HTERT RPE-1 (cell line): ENCODE measurements around the gene ZNF853.

ENCODE experiments used
- in situ Hi-C: fragments of 300-500 bp; cut with MboI; formaldehyde crosslinking; loops from 4 replicates; pipeline ENCODE4 v1.14.3; 2020; ENCODE audit warnings: low sequenced_read_pairs

ZNF853 gene

DNA sequence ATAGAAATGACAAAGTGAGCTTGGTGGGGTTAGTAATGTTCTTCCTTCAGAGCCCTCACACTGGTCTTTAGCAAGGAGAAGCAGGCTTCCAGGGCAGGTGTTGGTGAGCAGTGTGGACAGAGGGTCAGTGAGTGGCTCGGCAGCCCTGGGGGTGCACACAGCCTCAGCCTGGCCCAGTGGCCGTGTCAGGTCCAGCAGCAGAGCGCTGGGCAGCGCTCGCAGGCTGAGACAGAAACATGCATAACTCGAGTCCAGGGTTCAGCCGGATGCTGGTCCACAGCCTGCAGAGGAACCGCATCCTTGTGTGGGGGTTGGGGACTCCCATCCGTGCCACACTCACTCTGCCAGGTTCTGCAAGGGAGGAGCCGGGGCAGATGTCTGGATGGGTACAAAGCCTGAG lies 11.0 kb upstream of the ZNF853 start:
- in situ Hi-C loops, result no loop called here

- in situ Hi-C loops, result no loop called here
Observed at GRCh38 chr7:6606866-6607583, 8.4 kb upstream of the ZNF853 start.

DNA sequence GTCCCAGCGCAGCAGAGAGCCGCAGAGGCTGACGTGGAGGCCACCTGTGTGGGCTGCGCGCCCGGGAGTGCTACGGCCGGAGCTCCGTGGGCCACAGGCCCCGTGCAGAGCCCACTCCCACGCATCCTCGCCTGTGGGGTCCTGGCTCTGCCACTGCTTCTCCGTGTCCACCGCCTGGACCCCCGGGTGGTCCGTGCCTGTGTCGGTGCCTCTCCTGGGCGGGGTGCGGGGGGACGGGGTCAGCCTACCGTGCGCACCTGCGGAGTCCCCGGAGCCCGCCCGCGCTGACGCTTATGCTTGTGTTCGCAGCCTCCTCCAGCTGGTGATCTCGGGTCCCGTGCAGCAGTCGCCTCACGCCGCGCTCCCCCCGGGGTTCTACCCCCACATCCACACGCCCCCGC lies 7.8 kb upstream of the ZNF853 start:
- in situ Hi-C loops, result no loop called here

DNA sequence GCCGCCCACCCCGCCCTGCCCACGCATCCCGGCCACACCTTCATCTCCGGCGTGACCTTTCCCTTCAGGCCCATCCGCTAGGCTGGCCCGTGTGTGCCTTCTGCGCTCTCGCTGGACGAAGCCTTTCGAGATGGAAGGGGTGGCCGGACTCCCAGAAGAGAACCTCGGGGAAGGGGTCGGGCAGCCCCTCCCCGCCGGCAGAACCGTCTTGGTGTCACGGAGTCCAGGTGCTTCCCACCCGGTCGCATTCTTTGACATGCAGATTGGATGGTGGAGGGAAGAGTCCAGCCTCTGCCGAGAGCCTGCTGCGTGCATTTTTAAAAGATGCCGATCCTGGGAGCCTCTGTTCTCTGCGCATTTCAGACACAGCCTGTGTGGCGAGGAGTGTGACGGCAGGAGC lies 7.3 kb upstream of the ZNF853 start:
- in situ Hi-C loops, result no loop called here

- in situ Hi-C loops, result no loop called here
Observed at GRCh38 chr7:6608794-6609193, 6.6 kb upstream of the ZNF853 start.

DNA sequence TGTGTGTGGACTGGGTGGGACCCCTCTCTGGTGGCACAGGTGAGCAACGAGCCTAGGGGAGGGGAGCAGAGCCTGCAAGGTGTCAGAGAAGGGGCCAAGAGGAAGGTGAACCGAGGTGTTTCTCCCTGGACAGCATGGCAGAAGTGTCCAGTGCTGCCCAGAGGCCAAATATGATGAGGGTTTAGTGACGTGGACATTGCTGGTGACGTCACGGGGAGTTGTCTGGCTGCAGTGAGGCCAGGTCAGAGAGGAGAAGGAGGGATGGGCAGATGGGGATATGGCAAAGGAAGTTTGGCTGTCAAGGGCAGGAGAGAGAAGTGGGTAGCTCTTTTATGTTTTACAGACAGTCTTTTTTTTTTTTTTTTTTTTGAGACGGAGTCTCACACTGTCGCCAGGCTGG lies 2.6 kb upstream of the ZNF853 start:
- in situ Hi-C loops, result no loop called here

DNA sequence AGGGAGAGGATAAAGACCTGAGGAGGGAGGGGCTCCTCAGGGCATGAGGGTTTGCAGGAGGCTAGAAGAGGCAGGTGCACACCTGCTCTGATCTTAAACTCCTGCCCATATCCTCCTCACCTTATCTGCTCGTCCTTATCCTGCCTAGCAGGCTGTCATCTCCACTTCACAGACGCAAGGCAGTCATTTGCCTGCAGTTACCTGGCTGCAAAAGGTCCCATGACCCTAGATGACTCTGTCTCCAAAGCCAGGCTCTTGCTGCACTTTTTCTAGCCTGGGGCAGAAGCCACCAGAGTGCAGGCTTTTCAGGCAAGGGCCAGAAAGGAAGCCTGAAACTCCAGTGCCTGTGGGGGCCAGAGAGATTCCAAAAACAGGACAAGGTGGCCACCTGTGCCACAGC lies 1.7 kb upstream of the ZNF853 start:
- in situ Hi-C loops, result no loop called here

DNA sequence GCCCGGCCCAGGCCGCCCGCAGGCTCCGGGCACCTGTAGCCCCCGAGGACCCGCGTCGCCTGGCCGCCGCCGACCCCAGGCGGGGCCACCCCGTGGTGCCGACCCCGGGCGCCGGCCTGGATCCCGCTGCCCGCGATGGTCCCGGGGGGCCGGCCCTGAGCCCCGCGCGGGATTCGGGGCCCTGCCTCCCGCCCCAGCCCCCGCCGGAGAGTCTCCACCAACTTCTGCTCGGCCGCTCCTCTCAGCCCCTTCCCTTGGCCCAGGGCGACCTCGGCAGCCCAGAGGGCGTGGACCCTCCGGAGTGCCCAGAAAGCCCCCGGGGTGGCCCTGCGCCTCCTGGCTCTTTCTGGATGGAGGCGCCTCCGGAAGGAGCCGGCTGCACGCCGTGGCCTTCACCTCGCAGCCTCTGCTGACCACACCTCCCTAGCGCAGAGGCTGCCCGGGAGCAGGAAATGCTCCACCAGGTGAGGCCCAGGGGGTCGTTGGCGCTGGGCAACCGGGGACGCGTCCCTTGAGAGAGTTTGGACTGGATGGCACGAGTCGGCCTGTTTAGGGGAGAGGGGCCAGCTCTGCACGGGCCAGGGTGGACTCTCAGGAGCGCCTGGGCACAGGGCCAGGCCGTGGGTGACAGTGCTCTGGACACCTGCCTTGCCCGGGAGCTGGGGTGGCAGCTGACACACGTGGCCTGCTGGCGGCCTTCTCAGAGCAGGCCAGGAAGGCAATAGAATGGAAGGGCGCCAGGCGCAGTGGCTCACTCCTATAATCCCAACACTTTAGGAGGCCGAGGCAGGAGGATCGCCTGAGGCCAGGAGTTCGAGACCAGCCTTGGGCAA lies 529 bp downstream of the ZNF853 start:
- in situ Hi-C loops, result no loop called here

GRCh38 chr7:6616854-6617643 lies 1.6 kb downstream of the ZNF853 start:
- in situ Hi-C loops, result no loop called here

GRCh38 chr7:6618621-6619020 lies 3.2 kb downstream of the ZNF853 start:
- in situ Hi-C loops, result no loop called here

DNA sequence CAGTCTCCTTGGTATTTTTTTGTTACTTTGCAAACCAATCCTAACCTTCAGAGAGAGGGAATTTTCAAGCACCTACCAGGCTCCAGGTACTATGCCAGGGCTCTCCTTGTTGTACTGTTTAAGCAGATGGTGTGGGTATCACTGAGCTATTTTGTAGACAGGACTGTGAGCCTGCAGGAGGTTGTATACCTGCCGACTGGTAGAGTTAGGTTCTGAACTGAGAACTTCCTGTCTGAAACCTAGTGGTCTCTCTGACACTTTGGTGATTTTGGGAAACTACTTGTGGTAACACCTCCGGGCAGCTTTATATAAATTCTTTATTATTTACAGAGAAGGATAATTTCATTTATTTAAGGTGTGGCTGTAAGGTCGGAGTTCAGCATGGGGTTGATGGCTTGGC lies 4.6 kb downstream of the ZNF853 start:
- in situ Hi-C loops, result no loop called here

GRCh38 chr7:6621195-6622133 lies 6.1 kb downstream of the ZNF853 start:
- in situ Hi-C loops, result no loop called here

- in situ Hi-C loops, result no loop called here
Observed at GRCh38 chr7:6622134-6622710, 6.8 kb downstream of the ZNF853 start.

DNA sequence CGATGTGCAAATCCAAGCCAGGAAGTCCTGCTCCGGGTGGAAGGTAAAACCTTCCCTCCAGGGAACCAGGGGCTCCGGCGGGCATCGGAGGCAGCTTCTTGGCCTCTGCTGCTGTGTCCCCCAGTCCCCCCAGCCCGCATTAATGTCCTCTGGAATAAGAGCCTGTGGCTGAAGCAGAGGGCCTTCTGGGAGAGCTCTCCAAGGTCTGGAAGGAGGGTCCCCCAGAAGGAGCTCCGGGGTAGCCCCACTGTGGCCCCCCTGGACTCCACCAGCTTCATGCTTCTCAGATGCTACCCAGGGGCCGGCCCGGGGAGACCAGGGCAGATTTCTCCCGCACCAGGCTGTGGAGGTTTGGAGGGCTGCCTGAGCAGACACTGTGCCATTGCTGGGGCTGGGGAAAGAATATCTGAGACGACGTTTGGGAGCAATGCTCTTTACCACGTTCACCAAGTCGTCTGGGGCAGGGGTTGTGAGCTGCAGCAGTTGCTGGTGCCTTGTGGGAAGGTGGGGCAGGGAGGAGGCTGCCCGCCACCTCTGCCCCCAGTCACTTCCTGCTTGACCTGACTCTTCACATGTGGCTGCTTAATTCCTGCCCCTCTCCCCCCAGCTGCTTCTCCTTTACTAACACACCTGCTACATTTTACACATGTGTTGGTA lies 8.3 kb downstream of the ZNF853 start:
- in situ Hi-C loops, result no loop called here

- in situ Hi-C loops, result no loop called here
Observed at GRCh38 chr7:6624246-6624611, 8.8 kb downstream of the ZNF853 start.

DNA sequence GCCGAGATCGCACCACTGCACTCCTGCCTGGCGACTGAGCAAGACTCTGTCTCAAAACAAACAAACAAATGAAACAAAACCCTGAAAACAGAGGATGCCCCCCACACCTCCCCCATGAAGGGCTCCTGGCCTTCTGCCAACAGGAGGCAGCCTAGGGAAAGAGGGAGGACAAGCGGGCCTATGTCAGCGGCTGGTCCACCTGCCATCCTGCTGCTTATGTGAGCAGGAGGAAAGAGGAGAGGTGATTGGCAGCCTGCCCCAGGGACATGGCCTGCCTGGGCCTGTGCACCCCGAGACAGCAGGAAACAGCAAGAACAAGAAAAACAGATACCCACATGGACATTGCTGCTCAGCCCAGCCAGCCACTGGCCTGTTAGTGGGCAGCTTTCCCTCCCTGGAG lies 12.6 kb downstream of the ZNF853 start:
- in situ Hi-C loops, result no loop called here

GRCh38 chr7:6630007-6630849 lies 14.8 kb downstream of the ZNF853 start:
- in situ Hi-C loops, result no loop called here

DNA sequence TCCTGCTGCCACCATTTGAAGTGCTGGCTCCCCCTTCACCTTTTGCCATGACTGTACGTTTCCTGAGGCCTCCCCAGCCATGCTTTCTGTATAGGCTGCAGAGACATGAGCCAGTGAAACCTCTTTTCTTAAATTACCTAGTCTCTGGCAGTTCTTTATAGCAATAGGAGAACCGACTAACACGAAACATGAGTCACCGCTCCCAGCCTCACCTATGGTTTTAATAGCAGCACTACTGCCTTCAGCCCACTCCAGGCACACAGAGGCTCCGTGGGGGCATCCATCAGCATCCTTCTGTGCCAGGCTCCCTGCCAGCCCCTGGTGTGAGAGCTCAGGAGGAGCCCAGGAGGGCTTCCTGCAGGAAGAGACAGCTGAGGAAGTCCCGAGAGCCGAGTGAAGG lies 16.2 kb downstream of the ZNF853 start:
- in situ Hi-C loops, result no loop called here

DNA sequence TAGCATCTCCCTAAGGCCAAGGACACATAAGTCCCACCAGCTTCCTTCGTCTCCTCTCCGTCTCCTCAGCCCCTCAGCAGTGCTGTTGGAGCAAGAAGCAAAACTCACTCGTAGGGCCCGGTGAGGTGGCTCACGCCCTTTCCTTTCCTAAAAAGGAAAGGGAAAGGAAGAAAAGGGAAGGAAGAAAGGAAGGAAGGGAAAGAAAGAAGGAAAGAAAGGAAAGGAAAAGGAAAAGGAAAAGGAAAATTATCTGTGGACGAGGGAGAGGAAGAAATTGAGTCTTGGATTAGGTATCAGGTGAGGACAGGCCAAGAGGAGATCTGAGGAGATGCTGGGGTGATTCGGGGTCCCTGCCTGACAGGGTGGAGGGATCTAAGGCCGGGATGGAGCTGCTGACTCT lies 18.6 kb downstream of the ZNF853 start:
- in situ Hi-C loops, result no loop called here
